Mucosa of rectum (tissue), 2 donors: Measurements from ENCODE around the gene RBM4B.
"Not testable (repeated sequence)": the region's sequence is repeated elsewhere in the genome, so short reads cannot be mapped to it uniquely, and the experiment has no call there.

Source experiments
- H3K27ac ChIP-seq, 2 donors: one replicate each; pipeline ENCODE4 v1.7.0; 2013; ENCODE audit warnings: inconsistent platforms in 2 of 2, low read depth in 2 of 2, low read length in 2 of 2
- H3K27me3 ChIP-seq, 2 donors: one replicate each; pipeline ENCODE4 v1.7.0; 2013; ENCODE audit warnings: low read length in 2 of 2; ENCODE audit not compliant: control insufficient read depth in 2 of 2, insufficient read depth in 2 of 2
- H3K36me3 ChIP-seq, 2 donors: one replicate each; pipeline ENCODE4 v1.7.0; 2013; ENCODE audit warnings: low read length in 2 of 2; ENCODE audit not compliant: control insufficient read depth in 2 of 2, insufficient read depth in 2 of 2
- H3K4me1 ChIP-seq, 2 donors: one replicate each; pipeline ENCODE4 v1.7.0; 2013; ENCODE audit warnings: low read length in 2 of 2, mild to moderate bottlenecking in 1 of 2; ENCODE audit not compliant: control insufficient read depth in 2 of 2, insufficient read depth in 2 of 2
- H3K4me3 ChIP-seq, 2 donors: one replicate each; pipeline ENCODE4 v1.7.0; 2013; ENCODE audit warnings: low read length in 2 of 2
- H3K9ac ChIP-seq, 2 donors: one replicate each; pipeline ENCODE4 v1.7.0; 2013; ENCODE audit warnings: low read length in 2 of 2, low read depth in 1 of 2, mild to moderate bottlenecking in 1 of 2
- H3K9me3 ChIP-seq, 2 donors: one replicate each; pipeline ENCODE4 v1.7.0; 2013; ENCODE audit warnings: low read length in 2 of 2; ENCODE audit not compliant: control insufficient read depth in 2 of 2
- donor health status: healthy.
- donor health status: Normal muscosa, but diverticular disease.

Gene RBM4B

GRCh38 chr11:66643745-66644437 lies 33.8 kb downstream of the RBM4B start:
- Histone ChIP-seq H3K27ac (no peak overlapping the region), H3K9me3 (no peaks in the 10 kb centered on the region), H3K27me3 (no peaks in the 10 kb centered on the region), H3K4me1 (peaks cover 37 to 42% of the 10 kb centered on the region in 2 donors), H3K4me3 (no peak overlapping the region), H3K9ac (no peak overlapping the region), H3K36me3 (peaks cover 66 to 68% of the 10 kb centered on the region in 2 donors)

- Histone ChIP-seq H3K36me3 (peaks cover 58 to 59% of the 10 kb centered on the region in 2 donors), H3K4me3 (peak overlapping the region; percentile 35 to 85), H3K27me3 (no peaks in the 10 kb centered on the region), H3K4me1 (peaks cover 43 to 52% of the 10 kb centered on the region in 2 donors), H3K9me3 (no peaks in the 10 kb centered on the region), H3K9ac (no peak overlapping the region), H3K27ac (no peak overlapping the region)
These were observed 35.9 kb downstream of the RBM4B start for GRCh38 chr11:66641834-66642233.

GRCh38 chr11:66639814-66640340 lies 37.8 kb downstream of the RBM4B start:
- not testable (repeated sequence) for H3K9ac ChIP-seq, H3K9me3 ChIP-seq, H3K27ac ChIP-seq, H3K27me3 ChIP-seq
- peaks cover 38 to 40% of the 10 kb centered on the region in 2 donors for H3K36me3 ChIP-seq
- peaks cover 42 to 52% of the 10 kb centered on the region in 2 donors for H3K4me1 ChIP-seq
- peak overlapping the region in 1 of 2 donors; percentile 85 for H3K4me3 ChIP-seq

DNA sequence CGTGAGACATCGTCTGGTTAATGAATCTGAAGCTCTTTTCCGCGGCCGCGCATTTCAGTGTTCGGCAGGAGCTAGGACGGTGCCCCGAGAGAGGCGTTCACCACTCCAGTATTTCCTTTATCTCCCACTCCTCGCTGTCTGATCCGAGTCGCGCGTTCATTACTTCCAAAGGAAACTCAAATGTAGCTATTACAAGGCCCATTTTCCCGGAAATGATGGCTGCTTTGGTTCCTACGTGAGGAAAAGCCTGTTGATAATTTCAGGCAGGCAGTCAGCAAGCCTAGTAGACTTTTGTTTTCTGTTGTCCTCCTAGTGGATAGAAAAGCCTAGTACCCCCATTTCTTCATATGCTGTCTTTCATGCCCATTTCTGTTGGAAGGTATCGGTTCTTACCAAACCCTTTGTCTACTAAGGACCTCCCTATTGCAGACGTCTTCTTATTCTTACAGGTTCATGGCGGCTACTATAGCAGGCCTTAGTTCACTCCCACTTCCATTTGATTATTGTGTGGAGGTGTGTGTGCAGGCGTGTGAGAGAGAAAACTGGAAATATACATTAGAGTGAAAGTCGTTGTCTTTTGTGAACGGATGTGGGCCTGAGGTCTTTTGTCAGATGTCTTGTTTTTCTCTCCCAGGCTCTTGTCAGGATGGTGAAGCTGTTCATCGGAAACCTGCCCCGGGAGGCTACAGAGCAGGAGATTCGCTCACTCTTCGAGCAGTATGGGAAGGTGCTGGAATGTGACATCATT lies 38.4 kb downstream of the RBM4B start:
- H3K36me3 ChIP-seq: peaks cover 32 to 35% of the 10 kb centered on the region in 2 donors
- H3K4me1 ChIP-seq: peaks cover 40 to 52% of the 10 kb centered on the region in 2 donors
- H3K9me3 ChIP-seq: no peaks in the 10 kb centered on the region
- H3K27ac ChIP-seq: peak overlapping the region; percentile 90 to 95
- H3K9ac ChIP-seq: peak overlapping the region; percentile 94 to 95
- peak overlapping the region; percentile 85 to 99 for H3K4me3 ChIP-seq
- no peaks in the 10 kb centered on the region for H3K27me3 ChIP-seq

DNA sequence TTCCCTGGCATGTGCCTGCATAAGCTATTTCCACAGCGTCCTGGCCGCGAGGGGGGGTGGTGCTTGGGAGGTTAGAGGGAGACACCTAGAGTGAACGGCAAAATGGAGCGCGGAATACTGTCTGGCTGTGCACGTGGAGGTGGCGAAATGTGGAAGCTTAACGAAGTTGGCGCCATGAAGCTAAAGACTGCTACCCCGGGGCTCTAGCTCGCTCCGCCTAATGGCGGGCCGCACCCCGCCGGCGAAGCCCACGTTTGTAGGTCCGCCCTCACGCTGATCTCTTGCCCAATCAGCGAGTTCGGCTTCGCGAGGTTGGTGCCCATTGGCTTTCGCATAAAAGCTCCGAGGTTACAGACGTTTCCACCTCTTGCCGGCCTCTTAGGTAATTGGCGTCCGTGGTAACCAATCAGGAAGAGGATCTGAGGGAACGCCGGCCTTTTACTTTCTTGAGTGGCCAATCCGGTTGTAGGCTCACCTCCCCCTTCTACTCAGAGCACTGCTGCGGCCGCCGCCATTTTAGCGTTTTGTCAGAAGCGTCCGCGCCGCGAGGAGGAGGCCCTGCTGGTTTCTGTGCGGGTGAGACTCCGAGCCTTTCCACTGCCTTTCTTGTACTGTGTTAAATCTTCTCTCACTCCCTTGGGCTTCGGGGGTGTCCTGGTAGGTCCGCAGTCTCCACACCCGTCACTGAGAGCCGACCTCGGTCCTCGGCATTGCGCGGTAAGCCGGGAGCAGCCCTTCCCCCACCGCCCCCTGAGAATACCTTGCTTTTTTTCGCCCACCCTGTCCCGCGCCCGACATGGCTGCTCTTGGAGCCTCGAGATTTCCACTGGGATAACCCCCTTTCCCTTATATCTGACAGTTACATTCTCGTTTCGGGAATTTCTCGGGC lies 39.3 kb downstream of the RBM4B start, which contains the start of gene RBM4:
Gene RBM4, plus strand, starts transcription at position 527 of the 889 bp plus-strand sequence. CDS start 1,009 bp downstream, outside the sequence.
- Histone ChIP-seq H3K9ac (peak within 1 kb of the TSS; percentile 94 to 95), H3K36me3 (peaks cover 24 to 27% of the 10 kb centered on the region in 2 donors), H3K9me3 (no peaks in the 10 kb centered on the region), H3K4me1 (peaks cover 34 to 46% of the 10 kb centered on the region in 2 donors), H3K4me3 (peak within 1 kb of the TSS; percentile 85 to 99), H3K27me3 (no peaks in the 10 kb centered on the region), H3K27ac (peak within 1 kb of the TSS; percentile 90 to 95)

DNA sequence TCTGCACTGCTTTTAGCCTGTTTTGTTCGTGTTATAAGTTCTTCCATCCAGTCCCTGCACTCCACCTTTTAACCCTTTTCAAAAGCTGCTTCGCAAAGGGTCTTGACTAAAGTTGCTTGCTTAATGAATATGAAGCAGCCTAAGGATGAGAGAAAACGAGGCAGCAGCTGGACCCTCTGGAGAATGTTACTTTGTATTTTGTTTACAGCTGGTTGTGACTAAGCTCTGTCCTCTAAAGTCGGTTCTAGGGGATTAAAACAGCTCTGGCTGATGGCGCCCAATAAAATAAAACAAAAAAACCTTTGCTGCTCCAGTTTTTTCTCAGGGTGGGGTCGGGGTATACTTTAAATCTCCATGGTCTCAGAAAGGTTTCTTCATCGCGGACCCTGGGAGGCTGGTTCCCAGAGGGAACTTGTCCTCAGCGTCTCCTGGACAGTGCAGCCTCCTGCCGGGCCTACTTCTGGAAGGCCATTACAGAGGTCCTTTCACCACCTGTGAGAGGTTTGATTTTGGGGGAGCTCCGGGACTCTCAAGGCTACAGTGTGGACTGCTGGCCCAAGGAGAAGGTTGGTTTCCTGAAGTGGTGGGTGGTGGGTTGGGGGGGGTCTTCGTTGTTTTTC lies 40.0 kb downstream of the RBM4B start:
- Histone ChIP-seq H3K4me1 (peaks cover 31 to 45% of the 10 kb centered on the region in 2 donors), H3K9ac (peak overlapping the region; percentile 43 to 67), H3K4me3 (peak overlapping the region; percentile 82 to 85), H3K27me3 (no peaks in the 10 kb centered on the region), H3K36me3 (peaks cover 16 to 20% of the 10 kb centered on the region in 2 donors), H3K27ac (peak overlapping the region; percentile 78 to 80), H3K9me3 (no peaks in the 10 kb centered on the region)

DNA sequence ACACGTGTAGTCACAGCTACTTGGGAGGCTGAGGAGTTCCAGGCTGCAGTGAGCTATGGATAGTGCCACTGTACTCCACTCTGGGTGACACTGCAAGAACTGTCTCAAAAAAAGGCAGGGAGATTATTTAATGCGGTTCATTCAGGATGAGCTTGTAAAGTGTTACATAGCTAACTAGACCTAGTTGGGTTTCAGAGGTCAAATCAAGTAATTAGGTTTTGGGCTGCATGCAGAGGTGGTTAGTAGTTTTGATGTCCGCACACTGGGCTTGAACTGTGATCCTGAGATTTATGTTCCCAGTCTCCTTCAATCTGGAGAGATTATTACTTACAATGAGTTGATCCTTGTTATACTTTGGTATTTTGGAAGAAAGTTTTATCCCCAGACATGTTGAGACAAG lies 41.3 kb downstream of the RBM4B start:
- no peaks in the 10 kb centered on the region for H3K9me3 ChIP-seq
- no peak overlapping the region for H3K4me3 ChIP-seq
- peaks cover 23 to 33% of the 10 kb centered on the region in 2 donors for H3K4me1 ChIP-seq
- H3K27me3 ChIP-seq: no peaks in the 10 kb centered on the region
- H3K27ac ChIP-seq: no peak overlapping the region
- H3K36me3 ChIP-seq: peaks cover 9 to 17% of the 10 kb centered on the region in 2 donors
- H3K9ac ChIP-seq: no peak overlapping the region

DNA sequence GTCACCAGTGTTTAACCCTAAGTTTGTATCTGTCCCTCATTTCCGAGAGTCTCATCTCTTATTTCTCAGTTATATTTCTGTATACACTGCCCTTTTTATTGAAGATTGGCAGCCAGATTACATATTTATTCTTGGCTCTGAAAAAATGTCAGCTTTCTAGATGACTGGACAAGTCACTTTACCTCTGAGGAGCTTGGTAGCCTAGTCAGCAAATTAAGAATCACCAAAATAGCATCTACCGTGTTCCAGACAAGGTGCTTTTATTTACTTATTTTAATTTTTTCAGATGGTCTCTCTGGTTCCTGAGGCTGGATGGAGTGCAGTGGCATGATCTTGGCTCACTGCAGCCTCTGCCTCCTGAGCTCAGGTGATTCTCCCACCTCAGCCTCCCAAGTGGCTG lies 44.7 kb downstream of the RBM4B start:
- Histone ChIP-seq H3K9me3 (no peaks in the 10 kb centered on the region), H3K9ac (no peak overlapping the region), H3K4me3 (no peak overlapping the region), H3K27ac (no peak overlapping the region), H3K4me1 (peaks cover 3 to 7% of the 10 kb centered on the region in 2 donors), H3K27me3 (no peaks in the 10 kb centered on the region), H3K36me3 (peaks cover 16 to 17% of the 10 kb centered on the region in 2 donors)

- no peak overlapping the region for H3K4me3 ChIP-seq
- no peaks in the 10 kb centered on the region for H3K4me1 ChIP-seq
- H3K36me3 ChIP-seq: peaks cover 26 to 27% of the 10 kb centered on the region in 2 donors
- H3K27me3 ChIP-seq: no peaks in the 10 kb centered on the region
- H3K9me3 ChIP-seq: no peaks in the 10 kb centered on the region
- no peak overlapping the region for H3K9ac ChIP-seq
- no peak overlapping the region for H3K27ac ChIP-seq
These were observed 45.8 kb downstream of the RBM4B start for GRCh38 chr11:66631883-66632282.
